Thyroid gland (tissue), 4 donors: ENCODE data around the gene KCTD17. TPM values are rescaled to one million over a fixed set of nuclear protein-coding genes. Genes with fewer than 3 reads are reported as not detected.

Source experiments
- DNase-seq, 2 donors: peaks; one replicate each; pipeline ENCODE4 v3.0.0-alpha.2; 2019
- H3K27ac ChIP-seq, 3 donors: fragments of 200-600 bp; sonication (generic); 1 replicate in 2 of 3; 2 replicates in 1 of 3; pipeline ENCODE4 v1.5.1; 2016 to 2019; ENCODE audit warnings: mild to moderate bottlenecking in 1 of 3, moderate library complexity in 1 of 3
- H3K27me3 ChIP-seq: fragments of 200-600 bp; sonication (generic); one replicate; pipeline ENCODE4 v1.5.1; 2019
- H3K36me3 ChIP-seq, 2 donors: fragments of 200-600 bp; sonication (generic); one replicate each; pipeline ENCODE4 v1.5.1; 2016 to 2019
- H3K4me1 ChIP-seq, 2 donors: fragments of 200-600 bp; sonication (generic); one replicate each; pipeline ENCODE4 v1.5.1; 2017 to 2019
- H3K4me3 ChIP-seq, 3 donors: fragments of 200-600 bp; sonication (generic); replicated peaks in 1 of 3; 1 replicate in 2 of 3; 2 replicates in 1 of 3; pipeline ENCODE4 v1.5.1; 2016; ENCODE audit warnings: mild to moderate bottlenecking in 1 of 3
- H3K9me3 ChIP-seq: fragments of 200-600 bp; sonication (generic); one replicate; pipeline ENCODE4 v1.5.1; 2017
- CTCF ChIP-seq, 6 experiments: fragments of 200-600 bp in 3 of 6; fragments of 450-650 bp in 3 of 6; sonication (generic) in 3 of 6; IDR thresholded peaks; one replicate each; pipeline ENCODE4 v1.5.1; 2016 to 2019; ENCODE audit warnings: antibody characterized with exemption in 6 of 6, mild to moderate bottlenecking in 2 of 6, inconsistent platforms in 1 of 6, moderate library complexity in 1 of 6
- POLR2A ChIP-seq, 2 donors: fragments of 450-650 bp; IDR thresholded peaks; one replicate each; pipeline ENCODE4 v1.6.1; 2017; ENCODE audit warnings: antibody characterized with exemption in 2 of 2, mild to moderate bottlenecking in 2 of 2, moderate library complexity in 1 of 2
- WGBS, 2 donors: methylation state at CpG; one replicate each; pipeline ENCODE4 v1.1.5; 2017; 5-methylcytosine and 5-hydroxymethylcytosine counted together
- intact Hi-C: fragments of 100-400 bp; cut with DNase I; formaldehyde crosslinking; loops from one replicate; pipeline ENCODE4 v1.15.1; 2023
- total RNA-seq, 4 donors: library from RNA; depleted of rRNA; stranded (reverse); fragments of >200 nt; gene quantifications; one replicate each; pipeline ENCODE4 v1.2.3, GENCODE V29; 2016

Gene KCTD17
- total RNA-seq, 4 donors from 2014 or later = 6.1 to 18.9 (median 12.6) TPM

GRCh38 chr22:37053310-37054055 lies 1.9 kb downstream of the KCTD17 start:
- 91 to 93% methylated on average over 10 to 13 of the region's 16 CpGs for WGBS, 2 donors
- no peak for TF ChIP-seq CTCF (IDR thresholded peaks at IDR 0.05)
- no peak for TF ChIP-seq POLR2A (IDR thresholded peaks at IDR 0.05)
- peak in 1 of 2 donors; percentile 29 for DNase-seq
- no peaks in the 10 kb centered on the region for H3K27me3 ChIP-seq
- intact Hi-C loops = loop anchor here (10.0 kb wide), 1 partner anchor 269 kb away; no protein-coding TSS in a partner anchor
- no peaks in the 10 kb centered on the region for H3K36me3 ChIP-seq
- no peak overlapping the region for H3K4me3 ChIP-seq
- peaks cover 7 to 28% of the 10 kb centered on the region in 2 donors for H3K4me1 ChIP-seq
- H3K27ac ChIP-seq = no peak overlapping the region
- no peaks in the 10 kb centered on the region for H3K9me3 ChIP-seq

- intact Hi-C loops = loop anchor here (10.0 kb wide), 1 partner anchor 269 kb away; no protein-coding TSS in a partner anchor
- Histone ChIP-seq H3K27me3 (no peaks in the 10 kb centered on the region), H3K4me1 (peaks cover 1 to 23% of the 10 kb centered on the region in 2 donors), H3K4me3 (no peak overlapping the region), H3K27ac (no peak overlapping the region), H3K9me3 (no peaks in the 10 kb centered on the region), H3K36me3 (no peaks in the 10 kb centered on the region)
- 94% methylated on average over 8 of the region's 8 CpGs; no CpG with 5 or more reads in 1 of the 2 donors for WGBS, 2 donors
- TF ChIP-seq POLR2A (IDR thresholded peaks at IDR 0.05) (no peak), CTCF (IDR thresholded peaks at IDR 0.05) (no peak)
- DNase-seq = no peak
Measured at GRCh38 chr22:37054056-37054395, 2.5 kb downstream of the KCTD17 start.

- intact Hi-C loops = loop anchor here (10.0 kb wide), 1 partner anchor 270 kb away; no protein-coding TSS in a partner anchor
- no peaks in the 10 kb centered on the region for H3K27me3 ChIP-seq
Measured at GRCh38 chr22:37054600-37055365, 3.2 kb downstream of the KCTD17 start.

GRCh38 chr22:37056246-37056645 lies 4.7 kb downstream of the KCTD17 start:
- Histone ChIP-seq H3K36me3 (no peaks in the 10 kb centered on the region), H3K27ac (no peak overlapping the region), H3K4me3 (no peak overlapping the region), H3K27me3 (no peaks in the 10 kb centered on the region), H3K9me3 (no peaks in the 10 kb centered on the region), H3K4me1 (peaks cover 0 to 8% of the 10 kb centered on the region in 2 donors)
- intact Hi-C loops = loop anchor here (10.0 kb wide), 1 partner anchor 271 kb away; no protein-coding TSS in a partner anchor
- DNase-seq = no peak
- 94 to 95% methylated on average over 13 of the region's 13 CpGs for WGBS, 2 donors
- TF ChIP-seq CTCF (IDR thresholded peaks at IDR 0.05) (no peak), POLR2A (IDR thresholded peaks at IDR 0.05) (no peak)

More at GRCh38 chr22:37054600-37055365, 3.2 kb downstream of the KCTD17 start:
- Histone ChIP-seq H3K27ac (no peak overlapping the region), H3K36me3 (no peaks in the 10 kb centered on the region), H3K4me1 (peaks cover 0 to 19% of the 10 kb centered on the region in 2 donors), H3K4me3 (no peak overlapping the region), H3K9me3 (no peaks in the 10 kb centered on the region)
- WGBS, 2 donors = 92 to 93% methylated on average over 18 to 20 of the region's 20 CpGs
- TF ChIP-seq POLR2A (IDR thresholded peaks at IDR 0.05) (no peak), CTCF (IDR thresholded peaks at IDR 0.05) (no peak)
- no peak for DNase-seq
